SU-DHL-6 (cell line): Measurements from ENCODE around the gene PTPN12.

Experiments used
- H2AFZ ChIP-seq: fragments of 200-600 bp; sonication (generic); 2 replicates; pipeline ENCODE4 v1.6.1; 2014; ENCODE audit warnings: low read depth, mild to moderate bottlenecking, moderate library complexity, mixed read lengths, antibody characterized with exemption, low read length; ENCODE audit not compliant: severe bottlenecking
- H3F3A ChIP-seq: fragments of 200-600 bp; shearing (Covaris generic); 2 replicates; pipeline ENCODE4 v1.6.0; 2016; ENCODE audit warnings: antibody characterized with exemption, mild to moderate bottlenecking; ENCODE audit not compliant: insufficient read depth
- H3K27ac ChIP-seq: fragments of 200-600 bp; sonication (generic); 2 replicates; pipeline ENCODE4 v1.5.1; 2016; ENCODE audit warnings: low read depth, mild to moderate bottlenecking, low read length, moderate library complexity, mixed read lengths
- H3K27me3 ChIP-seq: fragments of 200-600 bp; sonication (generic), shearing (Covaris generic); 2 replicates; pipeline ENCODE4 v1.6.0; 2014; ENCODE audit warnings: mild to moderate bottlenecking, low read length
- H3K36me3 ChIP-seq: fragments of 200-600 bp; sonication (generic); 2 replicates; pipeline ENCODE4 v1.6.1; 2014; ENCODE audit warnings: mild to moderate bottlenecking, low read length, mixed read lengths
- H3K4me2 ChIP-seq: fragments of 300-600, 200-600 bp; shearing (Covaris generic), sonication (generic); 2 replicates; pipeline ENCODE4 v1.6.0; 2014; ENCODE audit warnings: low read length, low read depth, mild to moderate bottlenecking; ENCODE audit not compliant: poor library complexity, severe bottlenecking
- H3K4me3 ChIP-seq: fragments of 200-600 bp; sonication (generic); 2 replicates; pipeline ENCODE4 v1.5.1; 2014; ENCODE audit warnings: antibody characterized with exemption, low read length, mild to moderate bottlenecking, mixed read lengths; ENCODE audit not compliant: insufficient read depth, poor library complexity, severe bottlenecking
- H3K79me2 ChIP-seq: fragments of 200-600 bp; sonication (generic); 2 replicates; pipeline ENCODE4 v1.6.1; 2014; ENCODE audit warnings: mild to moderate bottlenecking, low read length, moderate library complexity; ENCODE audit not compliant: insufficient read depth
- H3K9ac ChIP-seq: fragments of 200-600 bp; sonication (generic); 2 replicates; pipeline ENCODE4 v1.7.0; 2014; ENCODE audit warnings: mild to moderate bottlenecking, low read length
- H3K9me2 ChIP-seq: fragments of 200-600 bp; sonication (generic); replicated peaks from 2 replicates; pipeline ENCODE4 v1.6.1; 2014; ENCODE audit warnings: low read length; ENCODE audit not compliant: insufficient read depth
- H3K9me3 ChIP-seq: fragments of 200-600 bp; sonication (generic); 2 replicates; pipeline ENCODE4 v1.6.1; 2014; ENCODE audit warnings: low read length, mixed read lengths; ENCODE audit not compliant: insufficient read depth
- H4K20me1 ChIP-seq: fragments of 200-600 bp; sonication (generic); 2 replicates; pipeline ENCODE4 v1.6.1; 2014; ENCODE audit warnings: low read depth, mild to moderate bottlenecking, antibody characterized with exemption, low read length, moderate library complexity, mixed read lengths
- EZH2phosphoT487 ChIP-seq: fragments of 200-600 bp; sonication (generic), shearing (Covaris generic); conservative IDR thresholded peaks from 2 replicates; pipeline ENCODE4 v1.6.1; 2018; ENCODE audit warnings: mild to moderate bottlenecking, antibody characterized with exemption, low read length, moderate library complexity, mixed read lengths
- TF ChIP-seq, protein P1 (sequence below): fragments of 200-600 bp; sonication (generic); IDR thresholded peaks from one replicate; pipeline ENCODE4 v1.5.1; 2017; ENCODE audit warnings: antibody characterized with exemption, mild to moderate bottlenecking, low read length, moderate library complexity; ENCODE audit not compliant: insufficient read depth, poor library complexity, severe bottlenecking

Gene PTPN12

DNA sequence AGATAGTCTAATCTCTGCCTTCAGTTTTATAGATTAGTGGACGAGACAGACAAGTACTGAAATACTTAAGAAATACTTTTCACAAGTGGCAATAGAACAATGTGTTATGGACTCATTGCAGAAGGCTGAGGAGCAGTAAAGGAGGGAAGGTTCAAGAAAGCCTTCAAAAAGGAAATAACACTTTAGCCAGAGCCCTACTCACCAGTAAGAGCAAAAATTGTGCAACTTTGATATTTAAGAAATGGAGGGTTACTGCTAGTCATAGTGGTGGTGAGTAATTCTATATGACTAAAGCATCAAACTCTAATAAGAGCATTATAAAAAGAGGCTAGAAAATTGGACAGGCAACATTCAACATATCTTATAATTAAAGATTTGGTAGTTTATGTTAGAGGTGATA is 28.8 kb downstream of the PTPN12 start:
- Histone ChIP-seq H4K20me1 (no peaks in the 10 kb centered on the region), H3K4me3 (no peak overlapping the region), H3K9me2 (no peaks in the 10 kb centered on the region), H3K9ac (no peak overlapping the region), H2AFZ (no peak overlapping the region), H3K27me3 (no peaks in the 10 kb centered on the region), H3K79me2 (no peaks in the 10 kb centered on the region), H3K36me3 (no peaks in the 10 kb centered on the region), H3K9me3 (no peaks in the 10 kb centered on the region), H3F3A (no peaks in the 10 kb centered on the region), H3K27ac (no peak overlapping the region), H3K4me2 (no peak overlapping the region)
- no peak for TF ChIP-seq EZH2phosphoT487
- TF ChIP-seq, protein P1, sequence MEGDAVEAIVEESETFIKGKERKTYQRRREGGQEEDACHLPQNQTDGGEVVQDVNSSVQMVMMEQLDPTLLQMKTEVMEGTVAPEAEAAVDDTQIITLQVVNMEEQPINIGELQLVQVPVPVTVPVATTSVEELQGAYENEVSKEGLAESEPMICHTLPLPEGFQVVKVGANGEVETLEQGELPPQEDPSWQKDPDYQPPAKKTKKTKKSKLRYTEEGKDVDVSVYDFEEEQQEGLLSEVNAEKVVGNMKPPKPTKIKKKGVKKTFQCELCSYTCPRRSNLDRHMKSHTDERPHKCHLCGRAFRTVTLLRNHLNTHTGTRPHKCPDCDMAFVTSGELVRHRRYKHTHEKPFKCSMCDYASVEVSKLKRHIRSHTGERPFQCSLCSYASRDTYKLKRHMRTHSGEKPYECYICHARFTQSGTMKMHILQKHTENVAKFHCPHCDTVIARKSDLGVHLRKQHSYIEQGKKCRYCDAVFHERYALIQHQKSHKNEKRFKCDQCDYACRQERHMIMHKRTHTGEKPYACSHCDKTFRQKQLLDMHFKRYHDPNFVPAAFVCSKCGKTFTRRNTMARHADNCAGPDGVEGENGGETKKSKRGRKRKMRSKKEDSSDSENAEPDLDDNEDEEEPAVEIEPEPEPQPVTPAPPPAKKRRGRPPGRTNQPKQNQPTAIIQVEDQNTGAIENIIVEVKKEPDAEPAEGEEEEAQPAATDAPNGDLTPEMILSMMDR = no peak

- Histone ChIP-seq H2AFZ (no peak overlapping the region), H3K27me3 (no peaks in the 10 kb centered on the region), H3K4me3 (no peak overlapping the region), H3K9me3 (no peaks in the 10 kb centered on the region), H3K9ac (no peak overlapping the region), H3K79me2 (no peaks in the 10 kb centered on the region), H3K9me2 (no peaks in the 10 kb centered on the region), H3K36me3 (no peaks in the 10 kb centered on the region), H3F3A (no peaks in the 10 kb centered on the region), H3K4me2 (no peak overlapping the region), H3K27ac (no peak overlapping the region), H4K20me1 (no peaks in the 10 kb centered on the region)
- TF ChIP-seq, protein P1 = no peak
- no peak for TF ChIP-seq EZH2phosphoT487
Observed at GRCh38 chr7:77566421-77566820, 29.3 kb downstream of the PTPN12 start.

GRCh38 chr7:77569514-77570232 is 32.6 kb downstream of the PTPN12 start:
- no peak for TF ChIP-seq EZH2phosphoT487
- TF ChIP-seq, protein P1 = no peak
- no peak overlapping the region for H3K4me2 ChIP-seq

More at GRCh38 chr7:77569514-77570232, 32.6 kb downstream of the PTPN12 start:
- Histone ChIP-seq H3K27ac (no peak overlapping the region), H3K36me3 (no peaks in the 10 kb centered on the region), H3K9me2 (no peaks in the 10 kb centered on the region), H3K9ac (no peak overlapping the region), H3F3A (no peaks in the 10 kb centered on the region), H3K27me3 (no peaks in the 10 kb centered on the region), H4K20me1 (no peaks in the 10 kb centered on the region), H3K4me3 (no peak overlapping the region), H3K79me2 (no peaks in the 10 kb centered on the region), H2AFZ (no peak overlapping the region), H3K9me3 (no peaks in the 10 kb centered on the region)
